SK-N-SH (cell line): ENCODE measurements around the gene RNF157. TPM values are rescaled to one million over a fixed set of nuclear protein-coding genes. Genes with fewer than 3 reads are reported as not detected.

Experiments used
- CTCF ChIA-PET: fragments of 300-600, 350-600 bp; formaldehyde crosslinking; extraction: SDS; loops from one replicate; lab custom pipeline; 2021; lab: Yijun Ruan, JAX
- POLR2A ChIA-PET: fragments of 350-600 bp; sonication (Branson Sonifier 250); formaldehyde crosslinking; extraction: SDS; loops from one replicate; lab custom pipeline; 2020; ENCODE audit warnings: antibody characterized with exemption, inconsistent platforms; lab: Yijun Ruan, JAX
- DNase-seq: peaks from one replicate; pipeline ENCODE4 v3.0.0; 2012
- H2AFZ ChIP-seq: fragments of 200-600 bp; sonication (generic); 2 replicates; pipeline ENCODE4 v1.8.1; 2016; ENCODE audit warnings: antibody characterized with exemption, mild to moderate bottlenecking, low read depth
- H3F3A ChIP-seq: fragments of 200-600 bp; sonication (generic); replicated peaks from 2 replicates; pipeline ENCODE3; 2016; ENCODE audit warnings: antibody characterized with exemption, mild to moderate bottlenecking; ENCODE audit not compliant: insufficient read depth
- H3K27ac ChIP-seq, 2 experiments: fragments of 200-500 bp in 1 of 2; fragments of 200-600 bp in 1 of 2; sonication (Bioruptor generic) in 1 of 2; sonication (generic), shearing (Covaris generic) in 1 of 2; 2 replicates each; pipeline versions ENCODE4 v1.5.1 to v1.6.1; 2014 to 2016; ENCODE audit warnings: low read depth in 2 of 2, inconsistent platforms in 1 of 2, low read length in 1 of 2, mild to moderate bottlenecking in 1 of 2, mixed read lengths in 1 of 2
- H3K27me3 ChIP-seq: fragments of 200-600 bp; sonication (generic), shearing (Covaris generic); 2 replicates; pipeline ENCODE4 v1.6.1; 2016; ENCODE audit warnings: mixed run types; ENCODE audit not compliant: insufficient read depth
- H3K36me3 ChIP-seq, 2 experiments: fragments of 200-500 bp in 1 of 2; fragments of 200-600 bp in 1 of 2; sonication (Bioruptor generic) in 1 of 2; sonication (generic) in 1 of 2; replicated peaks in 1 of 2; 2 replicates each; pipeline versions ENCODE3 to v1.5.1; 2014 to 2016; ENCODE audit warnings: low read length in 1 of 2, mild to moderate bottlenecking in 1 of 2; ENCODE audit not compliant: insufficient read depth in 2 of 2, control insufficient read depth in 1 of 2
- H3K4me1 ChIP-seq, 2 experiments: fragments of 200-500 bp in 1 of 2; fragments of 200-600 bp in 1 of 2; sonication (Bioruptor generic) in 1 of 2; sonication (generic), shearing (Covaris generic) in 1 of 2; 2 replicates each; pipeline versions ENCODE4 v1.5.1 to v1.6.1; 2014 to 2016; ENCODE audit warnings: low read depth in 1 of 2, low read length in 1 of 2, mixed run types in 1 of 2; ENCODE audit not compliant: insufficient read depth in 2 of 2, control insufficient read depth in 1 of 2
- H3K4me2 ChIP-seq: fragments of 200-600 bp; sonication (generic), shearing (Covaris generic); 2 replicates; pipeline ENCODE4 v1.6.1; 2017; ENCODE audit warnings: mixed run types
- H3K4me3 ChIP-seq, 2 experiments: fragments of 200-500 bp in 1 of 2; fragments of 200-600 bp in 1 of 2; sonication (Bioruptor generic) in 1 of 2; sonication (generic), shearing (Covaris generic) in 1 of 2; 2 replicates each; pipeline versions ENCODE4 v1.5.1 to v1.8.1; 2014 to 2016; ENCODE audit warnings: low read depth in 2 of 2, inconsistent platforms in 1 of 2, low read length in 1 of 2, mild to moderate bottlenecking in 1 of 2, mixed read lengths in 1 of 2, moderate library complexity in 1 of 2
- H3K79me2 ChIP-seq: fragments of 200-600 bp; sonication (generic); 2 replicates; pipeline ENCODE4 v1.8.1; 2017; ENCODE audit warnings: mild to moderate bottlenecking; ENCODE audit not compliant: insufficient read depth
- H3K9ac ChIP-seq: fragments of 200-600 bp; sonication (generic); 2 replicates; pipeline ENCODE4 v1.6.1; 2017; ENCODE audit warnings: mixed run types
- H3K9me2 ChIP-seq: fragments of 200-600 bp; sonication (generic); 2 replicates; pipeline ENCODE4 v1.6.1; 2017; ENCODE audit warnings: mixed run types
- H3K9me3 ChIP-seq: fragments of 200-600 bp; sonication (generic); 2 replicates; pipeline ENCODE4 v1.6.1; 2017; ENCODE audit warnings: mixed run types, mild to moderate bottlenecking, moderate library complexity
- H4K20me1 ChIP-seq: fragments of 200-600 bp; sonication (generic); 2 replicates; pipeline ENCODE4 v1.6.1; 2017; ENCODE audit warnings: mild to moderate bottlenecking, mixed run types; ENCODE audit not compliant: insufficient read depth
- CTCF ChIP-seq: fragments of 200-600 bp; sonication (generic); IDR thresholded peaks from 2 replicates; pipeline ENCODE4 v1.6.1; 2017; ENCODE audit warnings: antibody characterized with exemption, mild to moderate bottlenecking, moderate library complexity
- ELF1 ChIP-seq: IDR thresholded peaks from 2 replicates; pipeline ENCODE4 v1.4.0; 2012
- EZH2phosphoT487 ChIP-seq: fragments of 200-600 bp; sonication (generic); IDR thresholded peaks from 2 replicates; pipeline ENCODE4 v1.6.1; 2017; ENCODE audit warnings: low read depth, mixed run types, mild to moderate bottlenecking, antibody characterized with exemption, moderate library complexity, borderline replicate concordance
- FOXJ3 ChIP-seq: sonication (generic); formaldehyde crosslinking; IDR thresholded peaks from 2 replicates; pipeline ENCODE4 v1.5.1; 2020; ENCODE audit warnings: mild to moderate bottlenecking, missing genetic modification reagents
- GABPA ChIP-seq: IDR thresholded peaks from 2 replicates; pipeline ENCODE4 v1.4.0; 2012; ENCODE audit warnings: low read depth, mild to moderate bottlenecking
- JUND ChIP-seq: IDR thresholded peaks from 2 replicates; pipeline ENCODE4 v1.4.0; 2012
- MXI1 ChIP-seq: IDR thresholded peaks from 2 replicates; pipeline ENCODE4 v1.6.1; 2012; ENCODE audit warnings: mild to moderate bottlenecking, low read depth, low read length, improper control_type of control experiment
- PBX3 ChIP-seq: IDR thresholded peaks from 2 replicates; pipeline ENCODE4; 2012
- POLR2AphosphoS5 ChIP-seq: IDR thresholded peaks from 2 replicates; pipeline ENCODE4 v1.6.1; 2012; ENCODE audit warnings: low read depth, low read length
- RFX5 ChIP-seq: IDR thresholded peaks from 2 replicates; pipeline ENCODE4 v1.6.1; 2012; ENCODE audit warnings: mild to moderate bottlenecking, improper control_type of control experiment, low read length
- SIN3A ChIP-seq: IDR thresholded peaks from 2 replicates; pipeline ENCODE4 v1.6.1; 2012; ENCODE audit warnings: low read depth, mild to moderate bottlenecking, low read length, moderate library complexity, borderline replicate concordance
- SMC3 ChIP-seq: IDR thresholded peaks from 2 replicates; pipeline ENCODE4 v1.6.1; 2012; ENCODE audit warnings: low read depth, low read length, improper control_type of control experiment
- TAF1 ChIP-seq: IDR thresholded peaks from 2 replicates; pipeline ENCODE4 v1.6.1; 2012; ENCODE audit warnings: low read depth, mild to moderate bottlenecking, low read length, moderate library complexity, borderline replicate concordance
- TCF12 ChIP-seq: IDR thresholded peaks from 2 replicates; pipeline ENCODE4 v1.4.0; 2012
- TEAD4 ChIP-seq: IDR thresholded peaks from 2 replicates; pipeline ENCODE4 v1.4.0; 2012; ENCODE audit warnings: mild to moderate bottlenecking, borderline replicate concordance; ENCODE audit not compliant: insufficient read depth
- YY1 ChIP-seq: IDR thresholded peaks from 2 replicates; pipeline ENCODE4 v1.4.0; 2012; ENCODE audit warnings: low read depth, mild to moderate bottlenecking
- WGBS: methylation state at CpG from one replicate; pipeline ENCODE4 v1.1.6; 2017; ENCODE audit warnings: low lambda C conversion rate; 5-methylcytosine and 5-hydroxymethylcytosine counted together
- polyA plus RNA-seq, 3 experiments: library from polyadenylated mRNA; depleted of rRNA; stranded (reverse); fragments of >200 nt; gene quantifications; 2 replicates each; pipeline ENCODE4 v1.2.3, GENCODE V29; 2012
- TF ChIP-seq, protein P1 (sequence below): fragments of 150-350 bp; IDR thresholded peaks from 2 replicates; pipeline ENCODE4 v1.6.1; 2016; ENCODE audit warnings: mild to moderate bottlenecking, low read depth, low read length

Gene RNF157
- polyA plus RNA-seq, 1 of the 3 experiments (the other 2 are of a cell fraction), result 5.2 TPM

- TF ChIP-seq YY1 (no peak), JUND (no peak), CTCF (no peak), TAF1 (no peak), TEAD4 (no peak), MXI1 (no peak), SIN3A (no peak), RFX5 (no peak)
- TF ChIP-seq, protein P1, sequence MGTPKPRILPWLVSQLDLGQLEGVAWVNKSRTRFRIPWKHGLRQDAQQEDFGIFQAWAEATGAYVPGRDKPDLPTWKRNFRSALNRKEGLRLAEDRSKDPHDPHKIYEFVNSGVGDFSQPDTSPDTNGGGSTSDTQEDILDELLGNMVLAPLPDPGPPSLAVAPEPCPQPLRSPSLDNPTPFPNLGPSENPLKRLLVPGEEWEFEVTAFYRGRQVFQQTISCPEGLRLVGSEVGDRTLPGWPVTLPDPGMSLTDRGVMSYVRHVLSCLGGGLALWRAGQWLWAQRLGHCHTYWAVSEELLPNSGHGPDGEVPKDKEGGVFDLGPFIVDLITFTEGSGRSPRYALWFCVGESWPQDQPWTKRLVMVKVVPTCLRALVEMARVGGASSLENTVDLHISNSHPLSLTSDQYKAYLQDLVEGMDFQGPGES, result no peak
- TF ChIP-seq, all 33 proteins: peak for 0
- WGBS, result 82% methylated on average over 17 of the region's 21 CpGs
These were observed 107.5 kb downstream of the RNF157 start for GRCh38 chr17:76132574-76133338.

DNA sequence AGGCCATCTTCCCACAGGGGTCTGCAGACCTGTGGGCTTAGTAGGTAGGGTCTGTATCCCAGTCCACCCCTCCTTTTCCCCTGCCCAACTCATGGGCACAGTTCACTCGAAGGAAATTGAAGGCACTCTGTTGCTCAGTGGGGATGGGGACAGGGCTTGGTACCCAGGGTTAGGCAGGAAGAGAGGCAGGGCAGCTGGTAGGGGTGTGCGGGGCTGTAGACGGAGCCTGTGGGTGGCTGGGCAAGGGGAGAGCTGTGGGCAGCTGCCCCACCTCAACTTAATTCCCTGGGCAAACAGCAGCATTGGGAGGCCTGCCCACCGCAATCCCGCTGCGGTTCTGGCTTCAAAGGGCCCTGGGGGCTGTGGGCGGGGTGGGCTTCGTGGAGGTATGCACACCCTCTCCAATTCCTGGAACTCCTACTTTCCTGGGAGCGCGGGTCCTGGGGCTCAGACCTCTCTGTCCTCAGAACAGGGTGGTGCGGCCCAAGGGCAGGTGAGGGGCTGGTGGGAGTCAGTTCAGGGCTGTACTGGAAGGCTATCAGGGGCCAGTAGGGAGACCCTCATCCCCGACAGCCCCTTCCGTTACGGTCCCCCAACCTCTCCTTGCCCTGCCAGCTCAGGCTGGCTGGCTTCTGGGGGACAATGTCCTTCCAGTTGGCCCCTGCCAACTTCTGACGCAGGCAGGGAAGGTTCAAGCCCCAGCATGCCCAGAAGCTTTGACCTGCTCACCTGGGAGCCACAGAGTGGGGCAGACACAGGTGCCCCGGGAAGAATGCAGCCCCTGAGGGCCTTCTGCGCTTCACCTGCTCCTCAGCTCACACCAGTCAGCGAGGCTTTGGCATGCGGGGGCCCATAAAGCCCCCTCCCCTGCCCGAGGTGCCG, 108.4 kb downstream of the RNF157 start:
- Histone ChIP-seq H3K4me2 (no peak overlapping the region), H3K27ac (no peak overlapping the region), H3K79me2 (no peaks in the 10 kb centered on the region), H3F3A (no peaks in the 10 kb centered on the region), H3K27me3 (no peaks in the 10 kb centered on the region), H3K36me3 (no peaks in the 10 kb centered on the region), H3K4me3 (no peak overlapping the region), H3K9me2 (no peaks in the 10 kb centered on the region), H3K9ac (no peak overlapping the region), H2AFZ (no peak overlapping the region), H3K4me1 (no peaks in the 10 kb centered on the region), H3K9me3 (no peaks in the 10 kb centered on the region), H4K20me1 (no peaks in the 10 kb centered on the region)
- DNase-seq, result no peak
- ChIA-PET CTCF (interaction anchor here (0.7 to 18.8 kb wide), 9 partner anchors 8 to 149 kb away, joined by 3 to 332 read pairs (median 4); no protein-coding TSS in a partner anchor), POLR2A (no interaction called here)
- 81% methylated on average over 16 of the region's 21 CpGs for WGBS
- no peak for TF ChIP-seq ELF1
- TF ChIP-seq CTCF, result no peak
- no peak for TF ChIP-seq SMC3
- TF ChIP-seq POLR2AphosphoS5, result no peak
- TF ChIP-seq PBX3, result no peak
- TF ChIP-seq YY1, result no peak
- TF ChIP-seq TCF12, result no peak
- no peak for TF ChIP-seq FOXJ3
- no peak for TF ChIP-seq EZH2phosphoT487
- TF ChIP-seq GABPA, result no peak
- no peak for TF ChIP-seq SIN3A
- no peak for TF ChIP-seq MXI1

More at GRCh38 chr17:76132574-76133338, 107.5 kb downstream of the RNF157 start:
- Histone ChIP-seq H3K9me2 (no peaks in the 10 kb centered on the region), H3K4me3 (no peak overlapping the region), H3F3A (no peaks in the 10 kb centered on the region), H2AFZ (no peak overlapping the region), H3K4me1 (no peaks in the 10 kb centered on the region), H3K27ac (no peak overlapping the region), H3K4me2 (no peak overlapping the region), H3K79me2 (no peaks in the 10 kb centered on the region), H4K20me1 (no peaks in the 10 kb centered on the region), H3K9me3 (no peaks in the 10 kb centered on the region), H3K9ac (no peak overlapping the region), H3K27me3 (no peaks in the 10 kb centered on the region), H3K36me3 (no peaks in the 10 kb centered on the region)
- ChIA-PET POLR2A (interaction anchor here (0.5 kb wide), 1 partner anchor 122 kb away, joined by 3 read pairs; no protein-coding TSS in a partner anchor), CTCF (interaction anchor here (0.7 to 18.8 kb wide), 7 partner anchors 9 to 149 kb away, joined by 3 to 332 read pairs (median 6); no protein-coding TSS in a partner anchor)
- DNase-seq, result no peak
